HepG2 (cell line): ENCODE measurements around the gene GGNBP2. TPM values are rescaled to one million over a fixed set of nuclear protein-coding genes. Genes with fewer than 3 reads are reported as not detected.
A peak's percentile ranks its signal among the peaks of the same experiment; 100 is the strongest.

Source experiments
- BRD4 ChIP-seq: sonication (generic); formaldehyde crosslinking; IDR thresholded peaks from 2 replicates; pipeline ENCODE4 v1.4.0; 2020; ENCODE audit warnings: missing genetic modification reagents
- DNMT1 ChIP-seq: sonication (generic); formaldehyde crosslinking; IDR thresholded peaks from 2 replicates; pipeline ENCODE4 v1.5.1; 2020; ENCODE audit warnings: mild to moderate bottlenecking, missing genetic modification reagents
- EHMT2 ChIP-seq: fragments of 200-600 bp; sonication (generic); IDR thresholded peaks from 2 replicates; pipeline ENCODE4 v1.7.0; 2017; ENCODE audit warnings: antibody characterized with exemption, low read depth, low read length, borderline replicate concordance
- FOXA1 ChIP-seq, 2 experiments: fragments of 450-650 bp in 1 of 2; sonication (generic) in 1 of 2; formaldehyde crosslinking in 1 of 2; IDR thresholded peaks; 2 replicates each; pipeline versions ENCODE4 v1.4.0 to v1.6.1; 2016 to 2020; ENCODE audit warnings: missing genetic modification reagents in 1 of 2
- JDP2 ChIP-seq: sonication (generic); formaldehyde crosslinking; IDR thresholded peaks from 2 replicates; pipeline ENCODE4 v1.8.1; 2022; ENCODE audit warnings: missing genetic modification reagents, borderline replicate concordance
- POLR2G ChIP-seq: fragments of 200-400 bp; formaldehyde crosslinking; IDR thresholded peaks from 2 replicates; pipeline ENCODE4 v1.6.1; 2018; ENCODE audit warnings: mild to moderate bottlenecking, low read depth, low read length, moderate library complexity
- RORA ChIP-seq: sonication (generic); formaldehyde crosslinking; IDR thresholded peaks from 2 replicates; pipeline ENCODE4 v1.5.0; 2020; ENCODE audit warnings: mild to moderate bottlenecking, missing genetic modification reagents, moderate library complexity
- ZFP82 ChIP-seq: sonication (generic); formaldehyde crosslinking; IDR thresholded peaks from 2 replicates; pipeline ENCODE4 v1.5.1; 2020; ENCODE audit warnings: mild to moderate bottlenecking, missing genetic modification reagents, borderline replicate concordance
- ZNF207 ChIP-seq: fragments of 450-650 bp; IDR thresholded peaks from 2 replicates; pipeline ENCODE4 v1.6.1; 2016; ENCODE audit warnings: antibody characterized with exemption, borderline replicate concordance
- ZNF550 ChIP-seq: sonication (generic); formaldehyde crosslinking; IDR thresholded peaks from 2 replicates; pipeline ENCODE4 v1.4.0; 2020; ENCODE audit warnings: mild to moderate bottlenecking, missing genetic modification reagents, borderline replicate concordance
- polyA plus RNA-seq, 8 experiments: library from polyadenylated mRNA; depleted of rRNA in 3 of 8; stranded (reverse) in 7 of 8; unstranded in 1 of 8; fragments of >200 nt; fragmentation: Illumina TruSeq in 4 of 8; extraction: Trizol in 4 of 8; gene quantifications; 2 replicates each; pipeline versions ENCODE4 v1.2.1 to v1.2.3, GENCODE V29; 2011 to 2016; ENCODE audit warnings: low read depth in 4 of 8, missing spikeins in 1 of 8, mixed read lengths in 1 of 8; ENCODE audit not compliant: insufficient read depth in 1 of 8
- total RNA-seq, 5 experiments: library from RNA; depleted of rRNA; stranded (reverse); fragments of >200 nt; fragmentation: Illumina TruSeq; extraction: Trizol; gene quantifications; 2 replicates each; pipeline ENCODE4 v1.2.3, GENCODE V29; 2016; ENCODE audit warnings: low read depth in 1 of 5
- TF ChIP-seq, protein P1 (sequence below): sonication (generic); formaldehyde crosslinking; IDR thresholded peaks from 2 replicates; pipeline ENCODE4 v1.5.0; 2020; ENCODE audit warnings: mild to moderate bottlenecking, missing genetic modification reagents, borderline replicate concordance
- TF ChIP-seq, protein P2 (sequence below): sonication (generic); formaldehyde crosslinking; IDR thresholded peaks from 2 replicates; pipeline ENCODE4 v1.5.0; 2020; ENCODE audit warnings: missing genetic modification reagents
- TF ChIP-seq, protein P3 (sequence below): sonication (generic); formaldehyde crosslinking; IDR thresholded peaks from 2 replicates; pipeline ENCODE4 v1.4.0; 2020; ENCODE audit warnings: missing genetic modification reagents

Gene GGNBP2
- total and polyA plus RNA-seq, 2 of the 13 experiments (the other 11 are each of a cell fraction or from before 2014, with no cell fraction given) = 53.3 to 84.2 TPM

DNA sequence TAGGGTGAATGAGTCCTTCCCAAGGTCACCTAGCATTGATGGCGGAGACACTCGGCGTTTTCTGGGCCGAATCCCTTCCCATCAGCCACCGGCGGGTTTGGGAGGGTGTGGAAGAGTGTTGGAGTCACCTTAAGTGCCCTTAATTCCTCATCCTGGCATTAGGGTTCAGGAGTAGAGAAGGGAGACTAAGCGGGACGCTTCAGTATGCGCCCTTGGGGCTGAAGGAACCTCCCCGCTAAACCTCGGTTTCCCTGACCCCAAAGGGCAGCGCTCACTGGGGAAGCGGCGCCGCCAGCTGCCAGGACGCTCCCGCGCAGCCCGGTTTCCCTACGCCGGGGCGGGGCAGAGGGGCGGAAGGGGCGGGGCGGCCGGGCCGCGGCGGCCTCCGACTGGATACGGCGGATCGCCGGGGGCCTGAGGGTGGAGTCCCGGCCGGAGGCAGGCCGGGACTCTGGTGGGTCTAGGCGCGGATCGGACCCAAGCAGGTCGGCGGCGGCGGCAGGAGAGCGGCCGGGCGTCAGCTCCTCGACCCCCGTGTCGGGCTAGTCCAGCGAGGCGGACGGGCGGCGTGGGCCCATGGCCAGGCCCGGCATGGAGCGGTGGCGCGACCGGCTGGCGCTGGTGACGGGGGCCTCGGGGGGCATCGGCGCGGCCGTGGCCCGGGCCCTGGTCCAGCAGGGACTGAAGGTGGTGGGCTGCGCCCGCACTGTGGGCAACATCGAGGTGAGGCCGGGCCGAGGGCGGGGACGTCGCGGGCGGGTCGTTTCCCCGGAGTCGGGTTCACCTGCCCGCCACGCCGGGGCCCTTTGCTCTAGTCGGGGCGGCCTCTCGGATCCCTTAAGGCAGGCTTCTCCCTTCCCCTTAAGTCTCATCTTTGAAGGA, 47.0 kb downstream of the GGNBP2 start, which contains the start of gene DHRS11 (continued):
- no peak for TF ChIP-seq ZFP82 (CRISPR knock-in tag)
- no peak for TF ChIP-seq JDP2
- TF ChIP-seq POLR2G = peak; percentile 63
- TF ChIP-seq RORA (CRISPR knock-in tag) = no peak
- TF ChIP-seq FOXA1 (IDR thresholded peaks at IDR 0.05) = no peak
- TF ChIP-seq FOXA1 (CRISPR knock-in tag; IDR thresholded peaks at IDR 0.05) = no peak
- no peak for TF ChIP-seq ZNF550
- TF ChIP-seq DNMT1 (CRISPR knock-in tag) = no peak
- TF ChIP-seq BRD4 (CRISPR knock-in tag) = no peak; the same call in 1 of the 2 replicates
- TF ChIP-seq ZNF207 = no peak
- TF ChIP-seq, protein P1, sequence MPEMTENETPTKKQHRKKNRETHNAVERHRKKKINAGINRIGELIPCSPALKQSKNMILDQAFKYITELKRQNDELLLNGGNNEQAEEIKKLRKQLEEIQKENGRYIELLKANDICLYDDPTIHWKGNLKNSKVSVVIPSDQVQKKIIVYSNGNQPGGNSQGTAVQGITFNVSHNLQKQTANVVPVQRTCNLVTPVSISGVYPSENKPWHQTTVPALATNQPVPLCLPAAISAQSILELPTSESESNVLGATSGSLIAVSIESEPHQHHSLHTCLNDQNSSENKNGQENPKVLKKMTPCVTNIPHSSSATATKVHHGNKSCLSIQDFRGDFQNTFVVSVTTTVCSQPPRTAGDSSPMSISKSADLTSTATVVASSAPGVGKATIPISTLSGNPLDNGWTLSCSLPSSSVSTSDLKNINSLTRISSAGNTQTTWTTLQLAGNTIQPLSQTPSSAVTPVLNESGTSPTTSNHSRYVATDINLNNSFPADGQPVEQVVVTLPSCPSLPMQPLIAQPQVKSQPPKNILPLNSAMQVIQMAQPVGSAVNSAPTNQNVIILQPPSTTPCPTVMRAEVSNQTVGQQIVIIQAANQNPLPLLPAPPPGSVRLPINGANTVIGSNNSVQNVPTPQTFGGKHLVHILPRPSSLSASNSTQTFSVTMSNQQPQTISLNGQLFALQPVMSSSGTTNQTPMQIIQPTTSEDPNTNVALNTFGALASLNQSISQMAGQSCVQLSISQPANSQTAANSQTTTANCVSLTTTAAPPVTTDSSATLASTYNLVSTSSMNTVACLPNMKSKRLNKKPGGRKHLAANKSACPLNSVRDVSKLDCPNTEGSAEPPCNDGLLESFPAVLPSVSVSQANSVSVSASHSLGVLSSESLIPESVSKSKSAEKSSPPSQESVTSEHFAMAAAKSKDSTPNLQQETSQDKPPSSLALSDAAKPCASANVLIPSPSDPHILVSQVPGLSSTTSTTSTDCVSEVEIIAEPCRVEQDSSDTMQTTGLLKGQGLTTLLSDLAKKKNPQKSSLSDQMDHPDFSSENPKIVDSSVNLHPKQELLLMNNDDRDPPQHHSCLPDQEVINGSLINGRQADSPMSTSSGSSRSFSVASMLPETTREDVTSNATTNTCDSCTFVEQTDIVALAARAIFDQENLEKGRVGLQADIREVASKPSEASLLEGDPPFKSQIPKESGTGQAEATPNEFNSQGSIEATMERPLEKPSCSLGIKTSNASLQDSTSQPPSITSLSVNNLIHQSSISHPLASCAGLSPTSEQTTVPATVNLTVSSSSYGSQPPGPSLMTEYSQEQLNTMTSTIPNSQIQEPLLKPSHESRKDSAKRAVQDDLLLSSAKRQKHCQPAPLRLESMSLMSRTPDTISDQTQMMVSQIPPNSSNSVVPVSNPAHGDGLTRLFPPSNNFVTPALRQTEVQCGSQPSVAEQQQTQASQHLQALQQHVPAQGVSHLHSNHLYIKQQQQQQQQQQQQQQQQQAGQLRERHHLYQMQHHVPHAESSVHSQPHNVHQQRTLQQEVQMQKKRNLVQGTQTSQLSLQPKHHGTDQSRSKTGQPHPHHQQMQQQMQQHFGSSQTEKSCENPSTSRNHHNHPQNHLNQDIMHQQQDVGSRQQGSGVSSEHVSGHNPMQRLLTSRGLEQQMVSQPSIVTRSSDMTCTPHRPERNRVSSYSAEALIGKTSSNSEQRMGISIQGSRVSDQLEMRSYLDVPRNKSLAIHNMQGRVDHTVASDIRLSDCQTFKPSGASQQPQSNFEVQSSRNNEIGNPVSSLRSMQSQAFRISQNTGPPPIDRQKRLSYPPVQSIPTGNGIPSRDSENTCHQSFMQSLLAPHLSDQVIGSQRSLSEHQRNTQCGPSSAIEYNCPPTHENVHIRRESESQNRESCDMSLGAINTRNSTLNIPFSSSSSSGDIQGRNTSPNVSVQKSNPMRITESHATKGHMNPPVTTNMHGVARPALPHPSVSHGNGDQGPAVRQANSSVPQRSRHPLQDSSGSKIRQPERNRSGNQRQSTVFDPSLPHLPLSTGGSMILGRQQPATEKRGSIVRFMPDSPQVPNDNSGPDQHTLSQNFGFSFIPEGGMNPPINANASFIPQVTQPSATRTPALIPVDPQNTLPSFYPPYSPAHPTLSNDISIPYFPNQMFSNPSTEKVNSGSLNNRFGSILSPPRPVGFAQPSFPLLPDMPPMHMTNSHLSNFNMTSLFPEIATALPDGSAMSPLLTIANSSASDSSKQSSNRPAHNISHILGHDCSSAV (CRISPR knock-in tag) = no peak
- TF ChIP-seq, protein P2, sequence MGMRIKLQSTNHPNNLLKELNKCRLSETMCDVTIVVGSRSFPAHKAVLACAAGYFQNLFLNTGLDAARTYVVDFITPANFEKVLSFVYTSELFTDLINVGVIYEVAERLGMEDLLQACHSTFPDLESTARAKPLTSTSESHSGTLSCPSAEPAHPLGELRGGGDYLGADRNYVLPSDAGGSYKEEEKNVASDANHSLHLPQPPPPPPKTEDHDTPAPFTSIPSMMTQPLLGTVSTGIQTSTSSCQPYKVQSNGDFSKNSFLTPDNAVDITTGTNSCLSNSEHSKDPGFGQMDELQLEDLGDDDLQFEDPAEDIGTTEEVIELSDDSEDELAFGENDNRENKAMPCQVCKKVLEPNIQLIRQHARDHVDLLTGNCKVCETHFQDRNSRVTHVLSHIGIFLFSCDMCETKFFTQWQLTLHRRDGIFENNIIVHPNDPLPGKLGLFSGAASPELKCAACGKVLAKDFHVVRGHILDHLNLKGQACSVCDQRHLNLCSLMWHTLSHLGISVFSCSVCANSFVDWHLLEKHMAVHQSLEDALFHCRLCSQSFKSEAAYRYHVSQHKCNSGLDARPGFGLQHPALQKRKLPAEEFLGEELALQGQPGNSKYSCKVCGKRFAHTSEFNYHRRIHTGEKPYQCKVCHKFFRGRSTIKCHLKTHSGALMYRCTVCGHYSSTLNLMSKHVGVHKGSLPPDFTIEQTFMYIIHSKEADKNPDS (CRISPR knock-in tag) = no peak
- no peak for TF ChIP-seq EHMT2
- TF ChIP-seq, protein P3, sequence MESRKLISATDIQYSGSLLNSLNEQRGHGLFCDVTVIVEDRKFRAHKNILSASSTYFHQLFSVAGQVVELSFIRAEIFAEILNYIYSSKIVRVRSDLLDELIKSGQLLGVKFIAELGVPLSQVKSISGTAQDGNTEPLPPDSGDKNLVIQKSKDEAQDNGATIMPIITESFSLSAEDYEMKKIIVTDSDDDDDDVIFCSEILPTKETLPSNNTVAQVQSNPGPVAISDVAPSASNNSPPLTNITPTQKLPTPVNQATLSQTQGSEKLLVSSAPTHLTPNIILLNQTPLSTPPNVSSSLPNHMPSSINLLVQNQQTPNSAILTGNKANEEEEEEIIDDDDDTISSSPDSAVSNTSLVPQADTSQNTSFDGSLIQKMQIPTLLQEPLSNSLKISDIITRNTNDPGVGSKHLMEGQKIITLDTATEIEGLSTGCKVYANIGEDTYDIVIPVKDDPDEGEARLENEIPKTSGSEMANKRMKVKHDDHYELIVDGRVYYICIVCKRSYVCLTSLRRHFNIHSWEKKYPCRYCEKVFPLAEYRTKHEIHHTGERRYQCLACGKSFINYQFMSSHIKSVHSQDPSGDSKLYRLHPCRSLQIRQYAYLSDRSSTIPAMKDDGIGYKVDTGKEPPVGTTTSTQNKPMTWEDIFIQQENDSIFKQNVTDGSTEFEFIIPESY = no peak
